Fibroblast of lung (primary cell): ENCODE measurements around the gene MYO18B. TPM values are rescaled to one million over a fixed set of nuclear protein-coding genes. Genes with fewer than 3 reads are reported as not detected.

ENCODE experiments used
- DNase-seq, 2 donors: peaks; one replicate each; pipeline versions ENCODE4 v3.0.0 to v3.0.0-alpha.2; 2010; ENCODE audit warnings: low read depth in 2 of 2
- H2AFZ ChIP-seq: 2 replicates; pipeline ENCODE4 v1.5.1; 2012; ENCODE audit warnings: low read length, control low read depth, inconsistent platforms
- H3K27ac ChIP-seq: 2 replicates; pipeline ENCODE4 v1.5.1; 2011; ENCODE audit warnings: low read length, control low read depth; ENCODE audit not compliant: insufficient read depth
- H3K27me3 ChIP-seq: 2 replicates; pipeline ENCODE4 v1.5.1; 2011; ENCODE audit warnings: mild to moderate bottlenecking, low read length; ENCODE audit not compliant: control insufficient read depth, insufficient read depth
- H3K36me3 ChIP-seq: 2 replicates; pipeline ENCODE4 v1.5.1; 2011; ENCODE audit warnings: low read length; ENCODE audit not compliant: control insufficient read depth, insufficient read depth
- H3K4me1 ChIP-seq: 2 replicates; pipeline ENCODE4 v1.5.1; 2011; ENCODE audit warnings: low read length; ENCODE audit not compliant: control insufficient read depth, insufficient read depth; ENCODE audit errors: extremely low read depth
- H3K4me2 ChIP-seq: 2 replicates; pipeline ENCODE4 v1.5.1; 2011; ENCODE audit warnings: low read length, control low read depth; ENCODE audit not compliant: insufficient read depth; ENCODE audit errors: extremely low read depth
- H3K4me3 ChIP-seq, 4 experiments: fragments of 200-600 bp in 1 of 4; sonication (generic) in 1 of 4; replicated peaks in 1 of 4; 2 replicates each; pipeline ENCODE4 v1.5.1; 2011 to 2016; ENCODE audit warnings: low read length in 4 of 4, low read depth in 3 of 4, mild to moderate bottlenecking in 3 of 4, control low read depth in 2 of 4, inconsistent platforms in 1 of 4, mixed read lengths in 1 of 4; ENCODE audit not compliant: insufficient read depth in 1 of 4; ENCODE audit errors: control extremely low read depth in 1 of 4
- H3K79me2 ChIP-seq: 2 replicates; pipeline ENCODE4 v1.5.1; 2012; ENCODE audit warnings: mild to moderate bottlenecking, low read length, inconsistent platforms; ENCODE audit not compliant: control insufficient read depth, insufficient read depth
- H3K9ac ChIP-seq: 2 replicates; pipeline ENCODE4 v1.5.1; 2011; ENCODE audit warnings: mild to moderate bottlenecking, low read length, control low read depth; ENCODE audit not compliant: insufficient read depth
- H3K9me3 ChIP-seq: 2 replicates; pipeline ENCODE4 v1.5.1; 2012; ENCODE audit warnings: low read depth, low read length; ENCODE audit not compliant: control insufficient read depth, insufficient read depth
- H4K20me1 ChIP-seq: 2 replicates; pipeline ENCODE4 v1.5.1; 2011; ENCODE audit warnings: low read length; ENCODE audit not compliant: control insufficient read depth, insufficient read depth; ENCODE audit errors: extremely low read depth
- EZH2 ChIP-seq: IDR thresholded peaks from 2 replicates; pipeline ENCODE4 v1.5.1; 2012; ENCODE audit warnings: low read length, control low read depth, mild to moderate bottlenecking; ENCODE audit errors: missing control alignments
- polyA plus RNA-seq, 2 donors: library from polyadenylated mRNA; depleted of rRNA in 1 of 2; stranded (reverse) in 1 of 2; unstranded in 1 of 2; fragments of >200 nt; gene quantifications; 2 replicates each; pipeline ENCODE4 v1.2.1, GENCODE V29; 2011 to 2012; ENCODE audit warnings: missing spikeins in 1 of 2
- total RNA-seq: library from RNA; depleted of rRNA; stranded (reverse); fragments of >200 nt; gene quantifications from 2 replicates; pipeline ENCODE4 v1.2.1, GENCODE V29; 2014
- TF ChIP-seq, protein P1 (sequence below), 2 donors: IDR thresholded peaks in 1 of 2; conservative IDR thresholded peaks in 1 of 2; 1 replicate in 1 of 2; 2 replicates in 1 of 2; pipeline ENCODE4 v1.5.1; 2011 to 2012; ENCODE audit warnings: low read length in 2 of 2, control low read depth in 1 of 2, inconsistent platforms in 1 of 2, low read depth in 1 of 2, mild to moderate bottlenecking in 1 of 2

MYO18B gene
- total and polyA plus RNA-seq, 2 donors (not counting 1 experiment from before 2014, with no cell fraction given), result 0.17 TPM; not detected in 1

DNA sequence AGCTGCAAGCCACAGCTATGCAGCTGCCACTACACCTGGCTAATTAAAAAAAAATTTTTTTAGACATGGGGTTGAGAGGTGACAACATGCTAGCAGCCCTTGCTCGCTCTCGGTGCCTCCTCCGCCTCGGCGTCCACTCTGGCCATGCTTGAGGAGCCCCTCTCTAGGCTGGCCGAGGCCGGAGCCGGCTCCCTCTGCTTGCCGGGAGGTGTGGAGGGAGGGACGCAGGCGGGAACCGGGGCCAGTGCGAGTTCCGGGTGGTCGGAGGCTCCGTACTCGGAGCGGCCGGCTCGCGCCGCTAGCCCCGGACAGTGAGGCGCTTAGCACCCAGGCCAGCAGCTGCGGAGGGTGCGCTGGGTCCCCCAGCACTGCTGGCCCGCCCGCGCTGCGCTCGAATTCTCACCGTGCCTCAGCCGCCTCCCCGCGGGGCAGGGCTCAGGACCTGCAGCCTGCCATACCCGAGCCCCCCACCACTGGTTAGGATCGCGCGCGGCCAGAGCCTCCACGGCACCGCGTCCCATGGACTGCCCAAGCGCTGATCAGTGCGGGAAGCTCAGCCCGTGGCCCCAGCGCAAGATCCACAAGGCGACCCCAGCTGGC lies 10.7 kb downstream of the MYO18B start:
- no peak overlapping the region for H2AFZ ChIP-seq
- no peaks in the 10 kb centered on the region for H3K9me3 ChIP-seq
- DNase-seq, result no peak
- H3K27ac ChIP-seq, result no peak overlapping the region
- no peak overlapping the region for H3K4me3 ChIP-seq
- H3K4me1 ChIP-seq, result peaks cover 7% of the 10 kb centered on the region
- H3K9ac ChIP-seq, result no peak overlapping the region
- no peaks in the 10 kb centered on the region for H3K79me2 ChIP-seq
- no peaks in the 10 kb centered on the region for H3K36me3 ChIP-seq
- no peak overlapping the region for H3K4me2 ChIP-seq
- H3K27me3 ChIP-seq, result no peaks in the 10 kb centered on the region
- TF ChIP-seq EZH2, result no peak
- TF ChIP-seq, protein P1, sequence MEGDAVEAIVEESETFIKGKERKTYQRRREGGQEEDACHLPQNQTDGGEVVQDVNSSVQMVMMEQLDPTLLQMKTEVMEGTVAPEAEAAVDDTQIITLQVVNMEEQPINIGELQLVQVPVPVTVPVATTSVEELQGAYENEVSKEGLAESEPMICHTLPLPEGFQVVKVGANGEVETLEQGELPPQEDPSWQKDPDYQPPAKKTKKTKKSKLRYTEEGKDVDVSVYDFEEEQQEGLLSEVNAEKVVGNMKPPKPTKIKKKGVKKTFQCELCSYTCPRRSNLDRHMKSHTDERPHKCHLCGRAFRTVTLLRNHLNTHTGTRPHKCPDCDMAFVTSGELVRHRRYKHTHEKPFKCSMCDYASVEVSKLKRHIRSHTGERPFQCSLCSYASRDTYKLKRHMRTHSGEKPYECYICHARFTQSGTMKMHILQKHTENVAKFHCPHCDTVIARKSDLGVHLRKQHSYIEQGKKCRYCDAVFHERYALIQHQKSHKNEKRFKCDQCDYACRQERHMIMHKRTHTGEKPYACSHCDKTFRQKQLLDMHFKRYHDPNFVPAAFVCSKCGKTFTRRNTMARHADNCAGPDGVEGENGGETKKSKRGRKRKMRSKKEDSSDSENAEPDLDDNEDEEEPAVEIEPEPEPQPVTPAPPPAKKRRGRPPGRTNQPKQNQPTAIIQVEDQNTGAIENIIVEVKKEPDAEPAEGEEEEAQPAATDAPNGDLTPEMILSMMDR (conservative IDR thresholded peaks at IDR 0.05 in 1 of 2, IDR thresholded peaks at IDR 0.05 in 1 of 2; ENCODE audit: low read depth in 1 of 2, low read length in 2 of 2), result no peak
- H4K20me1 ChIP-seq, result no peaks in the 10 kb centered on the region

DNA sequence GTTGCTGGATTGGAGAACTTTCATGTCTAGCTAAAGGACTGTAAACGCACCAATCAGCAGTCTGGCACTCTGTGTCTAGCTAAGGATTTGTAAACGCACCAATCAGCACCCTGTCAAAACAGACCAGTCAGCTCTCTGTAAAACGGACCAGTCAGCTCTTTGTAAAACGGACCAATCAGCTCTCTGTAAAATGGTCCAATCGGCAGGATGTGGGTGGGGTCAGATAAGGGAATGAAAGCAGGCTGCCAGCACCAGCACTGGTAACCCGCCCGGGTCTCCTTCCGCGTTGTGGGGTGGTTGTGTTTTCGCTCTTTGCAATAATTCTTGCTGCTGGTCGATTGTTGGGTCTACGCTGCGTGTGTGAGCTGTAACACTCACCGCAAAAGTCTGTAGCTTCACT lies 11.3 kb downstream of the MYO18B start:
- peaks cover 3% of the 10 kb centered on the region for H3K4me1 ChIP-seq
- no peak overlapping the region for H3K27ac ChIP-seq
- no peak overlapping the region for H3K4me3 ChIP-seq
- H3K4me2 ChIP-seq, result no peak overlapping the region
- no peak overlapping the region for H2AFZ ChIP-seq
- no peaks in the 10 kb centered on the region for H3K27me3 ChIP-seq
- H3K9ac ChIP-seq, result no peak overlapping the region
- H3K36me3 ChIP-seq, result no peaks in the 10 kb centered on the region
- H4K20me1 ChIP-seq, result no peaks in the 10 kb centered on the region
- DNase-seq, result no peak
- TF ChIP-seq EZH2, result no peak
- TF ChIP-seq, protein P1 (conservative IDR thresholded peaks at IDR 0.05 in 1 of 2, IDR thresholded peaks at IDR 0.05 in 1 of 2; ENCODE audit: low read depth in 1 of 2, low read length in 2 of 2), result no peak
- no peaks in the 10 kb centered on the region for H3K9me3 ChIP-seq
- H3K79me2 ChIP-seq, result no peaks in the 10 kb centered on the region

DNA sequence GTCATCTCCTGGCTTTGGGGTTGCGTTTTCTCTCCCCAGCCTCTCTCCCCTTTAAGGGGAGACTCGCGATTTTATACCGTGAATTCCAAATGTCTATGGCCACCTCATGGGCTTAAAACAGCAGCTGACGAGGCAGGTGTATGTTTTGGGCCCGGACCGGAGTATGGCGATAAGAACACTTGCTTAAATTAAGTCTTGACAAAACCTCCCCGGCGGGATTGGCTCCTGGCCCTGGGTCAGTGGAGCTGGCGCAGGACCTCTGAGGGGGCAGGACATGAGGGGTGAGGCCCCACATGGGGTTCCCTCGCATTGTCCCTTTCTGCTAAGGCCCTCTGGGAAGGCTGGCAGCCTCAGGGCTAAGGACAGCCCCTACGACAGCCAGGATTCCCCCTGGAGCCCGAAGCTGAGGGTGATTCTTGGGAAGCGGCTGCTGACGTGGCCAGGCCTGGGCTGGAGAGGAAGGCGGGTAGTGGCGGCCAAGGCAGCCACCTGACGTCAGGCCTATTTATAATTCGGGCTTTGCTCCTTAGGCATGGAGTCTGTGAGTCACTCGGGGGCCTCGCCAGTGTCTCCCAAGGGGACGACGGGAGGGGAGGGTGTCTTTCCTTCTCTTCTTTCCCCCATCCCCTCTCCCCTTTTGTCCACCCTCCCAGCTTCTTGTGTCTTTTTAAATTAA lies 12.7 kb downstream of the MYO18B start:
- TF ChIP-seq, protein P1 (conservative IDR thresholded peaks at IDR 0.05 in 1 of 2, IDR thresholded peaks at IDR 0.05 in 1 of 2; ENCODE audit: low read depth in 1 of 2, low read length in 2 of 2), result no peak
- no peak for TF ChIP-seq EZH2
- H3K9ac ChIP-seq, result peak overlapping the region; percentile 56

More for the DNA sequence above, 12.7 kb downstream of the MYO18B start:
- no peaks in the 10 kb centered on the region for H3K9me3 ChIP-seq
- H3K36me3 ChIP-seq, result no peaks in the 10 kb centered on the region
- no peaks in the 10 kb centered on the region for H4K20me1 ChIP-seq
- peak overlapping the region; percentile 89 for H3K27ac ChIP-seq
- peak overlapping the region; percentile 49 for H2AFZ ChIP-seq
- no peak overlapping the region for H3K4me2 ChIP-seq
- H3K27me3 ChIP-seq, result no peaks in the 10 kb centered on the region
- peaks cover 8% of the 10 kb centered on the region for H3K4me1 ChIP-seq
- peak; percentile 89 to 97 for DNase-seq
- H3K4me3 ChIP-seq, result no peak overlapping the region
- no peaks in the 10 kb centered on the region for H3K79me2 ChIP-seq
